GM12875 (cell line): ENCODE data around the gene EZR.

Experiments
- H3K4me3 ChIP-seq: one replicate; pipeline ENCODE4 v1.5.1; 2011; ENCODE audit warnings: low read depth, low read length, control low read depth
- TF ChIP-seq, protein P1 (sequence below): IDR thresholded peaks from 2 replicates; pipeline ENCODE4 v1.5.1; 2011; ENCODE audit warnings: low read depth, mild to moderate bottlenecking, control low read depth, inconsistent platforms, low read length, moderate library complexity, borderline replicate concordance; ENCODE audit not compliant: insufficient read depth

The EZR gene

DNA sequence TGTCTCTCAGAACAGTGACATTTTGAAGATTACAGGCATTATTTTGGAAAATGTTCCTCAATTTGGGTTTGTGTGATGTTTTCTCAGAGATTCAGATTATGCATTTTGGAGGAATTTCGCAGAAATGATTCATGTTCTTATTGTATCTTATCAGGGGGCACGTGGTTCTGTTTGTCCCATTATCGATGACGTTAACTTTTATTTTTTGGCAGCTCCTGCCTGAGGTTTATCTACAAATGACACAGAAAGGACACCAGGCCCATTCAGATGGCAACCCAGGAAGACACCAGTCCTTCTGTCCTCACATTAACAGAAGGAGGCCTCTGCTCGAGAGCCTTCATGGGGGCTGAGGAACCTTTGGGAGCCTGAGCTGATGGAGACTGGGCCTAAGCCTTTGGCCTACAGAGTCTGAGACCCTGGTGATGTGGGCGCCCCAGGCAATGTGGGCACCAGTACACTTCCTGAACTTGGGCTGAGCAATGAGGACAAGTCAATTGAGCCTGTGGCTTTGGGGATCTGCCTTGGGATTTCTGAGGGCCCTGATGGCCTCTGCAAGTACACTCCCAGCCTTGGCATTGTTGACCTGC lies 41.2 kb upstream of the EZR start:
- TF ChIP-seq, protein P1, sequence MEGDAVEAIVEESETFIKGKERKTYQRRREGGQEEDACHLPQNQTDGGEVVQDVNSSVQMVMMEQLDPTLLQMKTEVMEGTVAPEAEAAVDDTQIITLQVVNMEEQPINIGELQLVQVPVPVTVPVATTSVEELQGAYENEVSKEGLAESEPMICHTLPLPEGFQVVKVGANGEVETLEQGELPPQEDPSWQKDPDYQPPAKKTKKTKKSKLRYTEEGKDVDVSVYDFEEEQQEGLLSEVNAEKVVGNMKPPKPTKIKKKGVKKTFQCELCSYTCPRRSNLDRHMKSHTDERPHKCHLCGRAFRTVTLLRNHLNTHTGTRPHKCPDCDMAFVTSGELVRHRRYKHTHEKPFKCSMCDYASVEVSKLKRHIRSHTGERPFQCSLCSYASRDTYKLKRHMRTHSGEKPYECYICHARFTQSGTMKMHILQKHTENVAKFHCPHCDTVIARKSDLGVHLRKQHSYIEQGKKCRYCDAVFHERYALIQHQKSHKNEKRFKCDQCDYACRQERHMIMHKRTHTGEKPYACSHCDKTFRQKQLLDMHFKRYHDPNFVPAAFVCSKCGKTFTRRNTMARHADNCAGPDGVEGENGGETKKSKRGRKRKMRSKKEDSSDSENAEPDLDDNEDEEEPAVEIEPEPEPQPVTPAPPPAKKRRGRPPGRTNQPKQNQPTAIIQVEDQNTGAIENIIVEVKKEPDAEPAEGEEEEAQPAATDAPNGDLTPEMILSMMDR: no peak

DNA sequence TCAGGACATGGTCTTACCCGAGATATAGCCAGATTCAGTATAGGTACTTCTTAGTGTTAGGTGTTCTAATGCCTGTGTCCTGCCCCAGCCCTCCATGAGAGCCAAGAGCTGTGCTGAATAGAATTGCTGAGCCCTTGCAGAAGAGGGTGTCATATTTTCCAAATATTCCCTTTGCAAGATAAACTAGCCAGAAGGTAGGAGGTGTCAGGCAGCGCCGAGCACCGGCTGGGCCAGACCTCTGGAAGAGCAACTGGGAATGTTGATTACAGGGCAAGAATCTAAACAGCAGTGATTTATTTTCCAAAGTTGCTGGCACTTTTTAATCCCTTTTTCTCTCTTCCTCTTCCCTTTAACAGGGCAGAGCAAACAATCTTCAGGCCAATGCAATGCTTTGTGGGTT lies 37.1 kb upstream of the EZR start:
- TF ChIP-seq, protein P1: no peak
- no peak overlapping the region for H3K4me3 ChIP-seq

More for the DNA sequence above, 41.2 kb upstream of the EZR start:
- H3K4me3 ChIP-seq: no peak overlapping the region

DNA sequence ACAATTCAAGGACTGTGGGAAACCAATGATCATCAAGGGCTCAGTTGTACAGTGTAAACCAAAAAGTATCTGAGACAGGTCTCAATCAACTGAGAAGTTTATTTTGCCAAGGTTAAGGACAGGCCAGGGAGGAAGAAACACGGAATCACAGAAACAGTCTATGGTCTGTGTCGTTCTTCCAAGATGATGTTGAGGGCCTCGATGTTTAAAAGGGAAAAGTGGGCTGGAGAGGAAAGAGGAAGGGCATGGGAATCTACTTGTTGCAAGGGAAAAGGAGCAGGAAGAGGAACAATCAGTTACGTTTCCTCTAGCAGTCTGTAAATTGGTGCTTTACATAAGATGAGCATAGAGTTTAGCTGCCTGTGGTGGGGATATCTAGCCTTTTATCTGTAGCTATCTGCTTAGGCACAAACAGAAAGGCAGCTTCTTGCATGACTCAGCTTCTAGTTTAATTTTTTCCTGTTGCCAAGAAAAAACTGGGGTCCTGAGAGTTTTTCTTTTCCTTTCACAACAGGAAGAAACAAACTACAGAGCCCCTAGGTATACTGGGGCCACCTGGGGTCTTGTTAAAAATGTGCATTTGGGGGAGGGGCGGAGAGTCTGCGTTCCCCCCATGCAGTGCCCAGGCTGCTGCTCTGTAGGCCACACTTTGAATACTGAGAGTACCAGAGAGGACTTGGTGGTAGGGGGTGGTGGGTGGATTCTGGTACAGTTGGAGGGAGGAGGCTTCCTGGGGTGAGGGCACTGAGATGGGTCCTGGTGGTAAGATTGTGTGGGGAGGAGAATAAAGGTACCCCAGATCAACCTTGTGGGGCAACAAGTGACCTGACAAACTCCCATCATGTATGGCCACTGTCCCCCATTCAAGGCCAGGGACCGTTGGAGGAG lies 35.3 kb upstream of the EZR start:
- TF ChIP-seq, protein P1: no peak
- H3K4me3 ChIP-seq: no peak overlapping the region

DNA sequence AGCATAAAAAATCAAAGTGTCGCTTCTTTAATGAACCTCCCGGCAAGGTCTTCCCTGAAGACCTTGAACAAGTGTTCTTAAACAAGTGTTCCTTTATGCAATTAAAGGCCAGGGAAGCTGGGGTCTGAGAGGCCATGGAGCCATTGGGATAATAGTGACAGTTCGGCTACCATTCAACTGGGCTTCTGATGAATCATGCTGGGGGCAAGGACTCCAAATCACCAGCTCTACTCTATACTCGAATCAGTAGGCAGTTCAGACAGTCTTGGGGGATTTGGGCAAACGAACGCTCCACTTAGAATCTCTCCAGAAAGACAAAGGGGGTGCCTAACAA lies 34.7 kb upstream of the EZR start:
- H3K4me3 ChIP-seq: no peak overlapping the region
- TF ChIP-seq, protein P1: no peak

DNA sequence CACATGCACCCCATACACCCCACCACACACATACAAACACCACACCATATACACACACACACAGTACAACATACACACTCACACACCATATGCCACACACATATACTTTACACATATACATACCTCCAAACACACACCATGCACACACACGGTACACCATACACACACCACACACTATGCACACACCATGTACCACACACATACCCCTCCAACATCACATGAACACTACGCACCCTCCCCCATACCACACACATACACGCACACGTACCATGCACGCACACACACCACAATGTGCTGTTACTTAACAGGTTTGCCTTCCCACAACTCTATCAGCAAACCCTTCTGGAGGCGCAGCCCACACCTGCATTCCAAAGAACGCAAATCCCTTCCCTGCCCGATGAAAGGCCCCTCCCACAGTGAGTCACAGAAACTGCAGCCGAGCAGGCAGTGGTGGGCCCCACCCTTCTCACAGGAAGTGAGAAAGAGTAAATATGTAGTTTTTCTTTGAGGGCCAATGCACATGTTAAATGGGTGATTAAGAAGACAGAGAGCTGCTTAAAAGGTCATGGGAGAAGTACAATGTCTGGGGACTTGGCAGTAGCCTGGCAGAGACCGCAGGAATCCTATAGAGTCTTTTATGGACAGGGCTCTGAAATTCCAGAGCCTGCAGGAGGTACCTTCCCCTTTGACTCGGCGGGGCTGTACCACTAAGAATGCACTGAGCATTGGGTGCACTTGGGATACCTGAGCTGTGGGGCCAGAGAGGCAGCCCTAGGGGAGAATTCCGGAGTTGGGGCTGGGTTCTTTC lies 34.1 kb upstream of the EZR start:
- H3K4me3 ChIP-seq: no peak overlapping the region

DNA sequence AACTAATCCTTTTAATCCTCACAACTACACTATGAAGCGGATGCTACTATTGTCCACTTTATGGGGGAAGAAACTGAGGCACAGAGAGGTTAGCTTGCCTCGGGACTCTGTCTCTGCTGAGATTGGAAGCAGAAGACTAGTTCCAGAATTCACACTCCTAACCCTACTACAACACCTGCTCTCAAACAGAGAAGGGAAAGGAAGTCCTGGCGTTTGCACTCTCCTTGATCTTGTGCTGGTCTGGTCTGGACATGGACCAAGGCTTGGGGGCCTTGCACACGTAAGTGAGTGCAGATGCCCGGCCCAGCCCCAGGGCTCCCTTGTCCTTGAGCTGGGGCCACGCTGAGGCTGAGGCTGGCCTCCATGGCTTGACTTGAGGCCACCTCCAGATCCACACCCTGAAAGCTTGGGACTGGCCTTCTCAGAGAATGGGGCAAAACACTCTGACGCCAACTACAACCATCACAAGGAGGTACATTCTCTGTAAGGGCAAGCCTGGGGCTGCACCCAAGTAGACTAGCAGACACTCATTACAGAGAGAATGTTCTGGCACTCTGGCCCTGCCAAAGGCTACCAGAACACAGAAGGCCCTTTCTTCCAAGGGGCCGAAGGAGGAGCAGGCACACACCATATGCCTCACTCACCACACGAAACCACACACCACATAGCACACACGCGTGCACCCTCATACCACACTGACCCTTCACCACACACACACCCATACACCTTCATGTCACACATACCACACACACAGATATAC lies 33.3 kb upstream of the EZR start:
- no peak overlapping the region for H3K4me3 ChIP-seq
- TF ChIP-seq, protein P1: no peak

More for the DNA sequence above, 34.1 kb upstream of the EZR start:
- TF ChIP-seq, protein P1: no peak
